Endothelial cell of umbilical vein (primary cell): ENCODE data around the gene SLC38A2. TPM values are rescaled to one million over a fixed set of nuclear protein-coding genes. Genes with fewer than 3 reads are reported as not detected.

Experiments
- BruUV-seq: library from RNA; stranded (reverse); fragments of 400-500 nt; replicated peaks from 2 replicates; lab custom pipeline; 2021; lab: Mats Ljungman, UMichigan
- CTCF ChIA-PET: fragments of 300-600, 350-600 bp; sonication (Branson Sonifier 250); formaldehyde crosslinking; loops from one replicate; lab custom pipeline; 2021; ENCODE audit warnings: antibody characterized with exemption, inconsistent platforms; lab: Charles Lee
- POLR2A ChIA-PET: fragments of 300-600, 350-600 bp; sonication (Branson Sonifier 250); formaldehyde crosslinking; loops from one replicate; lab custom pipeline; 2021; ENCODE audit warnings: antibody characterized with exemption, inconsistent platforms; lab: Charles Lee
- DNase-seq: peaks from one replicate; pipeline ENCODE4 v3.0.0-alpha.2; 2011; ENCODE audit warnings: low read depth, low spot score
- FAIRE-seq: peaks from 2 replicates; lab custom pipeline; 2011; peaks lifted over from hg19 to GRCh38; lab: Jason Lieb, UNC
- H2AFZ ChIP-seq: 2 replicates; pipeline ENCODE4 v1.6.0; 2012; ENCODE audit warnings: low read depth, low read length, control low read depth, inconsistent platforms
- H3K27ac ChIP-seq: 2 replicates; pipeline ENCODE4 v1.5.1; 2011; ENCODE audit warnings: low read depth, mild to moderate bottlenecking, control low read depth, low read length, moderate library complexity; ENCODE audit not compliant: insufficient read depth
- H3K27me3 ChIP-seq, 2 experiments: 2 replicates each; pipeline versions ENCODE4 v1.6.0 to v1.6.1; 2011; ENCODE audit warnings: low read length in 2 of 2, mixed read lengths in 1 of 2; ENCODE audit not compliant: control insufficient read depth in 2 of 2, insufficient read depth in 2 of 2
- H3K36me3 ChIP-seq, 2 experiments: 2 replicates in 1 of 2; 3 replicates in 1 of 2; pipeline ENCODE4 v1.5.1; 2011; ENCODE audit warnings: low read length in 2 of 2, mild to moderate bottlenecking in 1 of 2, moderate library complexity in 1 of 2; ENCODE audit not compliant: control insufficient read depth in 2 of 2, insufficient read depth in 2 of 2; ENCODE audit errors: extremely low read depth in 1 of 2
- H3K4me1 ChIP-seq: 3 replicates; pipeline ENCODE4 v1.5.1; 2011; ENCODE audit warnings: mild to moderate bottlenecking, low read length; ENCODE audit not compliant: control insufficient read depth, insufficient read depth; ENCODE audit errors: extremely low read depth
- H3K4me2 ChIP-seq: 2 replicates; pipeline ENCODE4 v1.6.1; 2011; ENCODE audit warnings: low read length, control low read depth, mixed read lengths; ENCODE audit not compliant: insufficient read depth
- H3K4me3 ChIP-seq, 3 experiments: fragments of 200-600 bp in 1 of 3; sonication (generic), shearing (Covaris generic) in 1 of 3; replicated peaks in 1 of 3; 2 replicates each; pipeline ENCODE4 v1.5.1; 2011 to 2016; ENCODE audit warnings: control low read depth in 3 of 3, low read length in 3 of 3, mild to moderate bottlenecking in 2 of 3, inconsistent platforms in 1 of 3, low read depth in 1 of 3, moderate library complexity in 1 of 3; ENCODE audit not compliant: insufficient read depth in 1 of 3
- H3K79me2 ChIP-seq: 2 replicates; pipeline ENCODE4 v1.6.0; 2012; ENCODE audit warnings: low read length, inconsistent platforms; ENCODE audit not compliant: control insufficient read depth, insufficient read depth
- H3K9ac ChIP-seq: replicated peaks from 2 replicates; pipeline ENCODE3; 2011; ENCODE audit warnings: low read length, control low read depth; ENCODE audit not compliant: insufficient read depth; ENCODE audit errors: extremely low read depth
- H3K9me1 ChIP-seq: replicated peaks from 3 replicates; pipeline ENCODE4 v1.6.0; 2011; ENCODE audit warnings: mild to moderate bottlenecking, low read length; ENCODE audit not compliant: control insufficient read depth, insufficient read depth; ENCODE audit errors: extremely low read depth
- H3K9me3 ChIP-seq: replicated peaks from 2 replicates; pipeline ENCODE4 v1.5.1; 2012; ENCODE audit warnings: low read length, inconsistent platforms; ENCODE audit not compliant: control insufficient read depth, insufficient read depth
- H4K20me1 ChIP-seq: replicated peaks from 2 replicates; pipeline ENCODE3; 2011; ENCODE audit warnings: mild to moderate bottlenecking, low read length; ENCODE audit not compliant: control insufficient read depth, insufficient read depth; ENCODE audit errors: extremely low read depth
- EZH2 ChIP-seq: IDR thresholded peaks from 2 replicates; pipeline ENCODE4 v1.6.1; 2012; ENCODE audit warnings: borderline replicate concordance, low read depth, mild to moderate bottlenecking, moderate library complexity, low read length, inconsistent platforms; ENCODE audit not compliant: severe bottlenecking
- FOS ChIP-seq: IDR thresholded peaks from 2 replicates; pipeline ENCODE4 v1.6.1; 2011; ENCODE audit warnings: mild to moderate bottlenecking, low read length, moderate library complexity, borderline replicate concordance; ENCODE audit not compliant: insufficient read depth
- GATA2 ChIP-seq: IDR thresholded peaks from 2 replicates; pipeline ENCODE4 v1.7.0; 2011; ENCODE audit warnings: low read depth, mild to moderate bottlenecking, moderate library complexity, mixed read lengths, low read length; ENCODE audit not compliant: insufficient read length, insufficient read depth
- JUN ChIP-seq: IDR thresholded peaks from 2 replicates; pipeline ENCODE4 v1.6.1; 2011; ENCODE audit warnings: borderline replicate concordance, low read depth; ENCODE audit not compliant: insufficient read length, insufficient read depth
- MYC ChIP-seq: IDR thresholded peaks from one replicate; pipeline ENCODE4 v1.6.1; 2011; ENCODE audit warnings: mild to moderate bottlenecking, low read depth, low read length
- POLR2A ChIP-seq: IDR thresholded peaks from 2 replicates; pipeline ENCODE4 v1.6.1; 2012; ENCODE audit warnings: low read depth, mild to moderate bottlenecking, control low read depth, low read length
- POLR2AphosphoS5 ChIP-seq: IDR thresholded peaks from 2 replicates; pipeline ENCODE4 v1.6.1; 2012; ENCODE audit warnings: low read depth, mild to moderate bottlenecking, control low read depth, low read length, moderate library complexity; ENCODE audit not compliant: insufficient read depth
- dilution Hi-C: fragments of 300-500 bp; cut with MboI; formaldehyde crosslinking; loops from one replicate; pipeline ENCODE4 v1.15.0; 2019; ENCODE audit warnings: low sequenced_read_pairs; ENCODE audit not compliant: extremely low pct_ligation_motif_present
- intact Hi-C: fragments of 100-400 bp; cut with micrococcal nuclease; formaldehyde crosslinking; loops from one replicate; pipeline ENCODE4 v1.10.0; 2022
- polyA plus RNA-seq, 4 experiments: library from polyadenylated mRNA; depleted of rRNA in 3 of 4; stranded (reverse) in 3 of 4; unstranded in 1 of 4; fragments of >200 nt; gene quantifications; 2 replicates each; pipeline versions ENCODE4 v1.2.1 to v1.2.3, GENCODE V29; 2011 to 2012; ENCODE audit warnings: missing spikeins in 1 of 4
- total RNA-seq: library from RNA; stranded (reverse); gene quantifications from 2 replicates; pipeline ENCODE4 v1.2.3, GENCODE V29; 2021
- TF ChIP-seq, protein P1 (sequence below): IDR thresholded peaks from 2 replicates; pipeline ENCODE4 v1.6.1; 2011; ENCODE audit not compliant: insufficient read depth, insufficient read length
- TF ChIP-seq, protein P2 (sequence below), 2 donors: IDR thresholded peaks; 1 replicate in 1 of 2; 2 replicates in 1 of 2; pipeline ENCODE4 v1.5.1; 2011; ENCODE audit warnings: low read length in 2 of 2, mild to moderate bottlenecking in 2 of 2, moderate library complexity in 2 of 2, control low read depth in 1 of 2, inconsistent platforms in 1 of 2, low read depth in 1 of 2; ENCODE audit not compliant: insufficient read depth in 1 of 2; ENCODE audit errors: extremely low read depth in 1 of 2

SLC38A2 gene
- total and polyA plus RNA-seq, 2 donors (not counting 3 experiments of a cell fraction or from before 2014, with no cell fraction given): 267 to 427 TPM

DNA sequence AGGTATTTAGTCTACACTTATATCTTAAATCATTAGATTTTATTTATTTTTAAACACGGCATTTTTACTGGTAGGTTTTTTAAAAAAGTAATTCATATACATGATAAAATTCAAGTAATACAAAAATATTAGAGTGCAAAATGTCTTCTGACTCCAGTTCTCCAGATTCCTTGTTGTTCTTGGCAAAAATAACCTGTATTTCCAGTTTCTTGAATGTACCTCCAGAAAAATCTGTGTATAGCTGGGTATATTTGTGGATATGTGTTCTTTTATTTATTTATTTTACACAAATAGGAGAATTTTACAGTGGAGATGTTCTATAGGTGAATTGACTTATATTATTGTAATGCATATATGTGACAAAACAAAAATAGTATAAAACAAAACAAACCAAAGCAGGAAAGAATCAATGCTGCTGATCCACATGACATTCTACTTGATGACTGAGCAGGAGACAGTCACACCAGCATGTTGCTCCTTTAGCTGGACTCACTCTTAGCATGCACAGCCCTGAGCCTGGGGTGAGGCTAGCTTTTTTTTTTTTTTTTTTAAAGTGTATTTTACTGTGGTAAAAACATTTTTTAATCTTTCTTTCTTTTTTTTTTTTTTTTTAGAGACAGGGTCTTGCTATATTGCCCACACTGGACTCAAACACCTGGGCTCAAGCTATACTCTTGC lies 42.2 kb upstream of the SLC38A2 start:
- Histone ChIP-seq H3K4me2 (no peak overlapping the region), H3K4me1 (peaks cover 8% of the 10 kb centered on the region), H3K79me2 (no peaks in the 10 kb centered on the region), H2AFZ (no peak overlapping the region), H3K9me3 (no peaks in the 10 kb centered on the region), H4K20me1 (no peaks in the 10 kb centered on the region), H3K27me3 (no peaks in the 10 kb centered on the region), H3K9ac (no peak overlapping the region), H3K9me1 (no peaks in the 10 kb centered on the region), H3K36me3 (no peaks in the 10 kb centered on the region), H3K4me3 (no peak overlapping the region), H3K27ac (no peak overlapping the region)
- intact Hi-C loops (no loop called here), dilution Hi-C loops (no loop called here)
- BruUV-seq: no TSS peak
- TF ChIP-seq, protein P1, sequence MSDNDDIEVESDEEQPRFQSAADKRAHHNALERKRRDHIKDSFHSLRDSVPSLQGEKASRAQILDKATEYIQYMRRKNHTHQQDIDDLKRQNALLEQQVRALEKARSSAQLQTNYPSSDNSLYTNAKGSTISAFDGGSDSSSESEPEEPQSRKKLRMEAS: no peak
- TF ChIP-seq POLR2AphosphoS5: no peak
- no peak for TF ChIP-seq FOS
- no peak for TF ChIP-seq GATA2
- no peak for TF ChIP-seq MYC
- no peak for TF ChIP-seq POLR2A
- TF ChIP-seq, protein P2, sequence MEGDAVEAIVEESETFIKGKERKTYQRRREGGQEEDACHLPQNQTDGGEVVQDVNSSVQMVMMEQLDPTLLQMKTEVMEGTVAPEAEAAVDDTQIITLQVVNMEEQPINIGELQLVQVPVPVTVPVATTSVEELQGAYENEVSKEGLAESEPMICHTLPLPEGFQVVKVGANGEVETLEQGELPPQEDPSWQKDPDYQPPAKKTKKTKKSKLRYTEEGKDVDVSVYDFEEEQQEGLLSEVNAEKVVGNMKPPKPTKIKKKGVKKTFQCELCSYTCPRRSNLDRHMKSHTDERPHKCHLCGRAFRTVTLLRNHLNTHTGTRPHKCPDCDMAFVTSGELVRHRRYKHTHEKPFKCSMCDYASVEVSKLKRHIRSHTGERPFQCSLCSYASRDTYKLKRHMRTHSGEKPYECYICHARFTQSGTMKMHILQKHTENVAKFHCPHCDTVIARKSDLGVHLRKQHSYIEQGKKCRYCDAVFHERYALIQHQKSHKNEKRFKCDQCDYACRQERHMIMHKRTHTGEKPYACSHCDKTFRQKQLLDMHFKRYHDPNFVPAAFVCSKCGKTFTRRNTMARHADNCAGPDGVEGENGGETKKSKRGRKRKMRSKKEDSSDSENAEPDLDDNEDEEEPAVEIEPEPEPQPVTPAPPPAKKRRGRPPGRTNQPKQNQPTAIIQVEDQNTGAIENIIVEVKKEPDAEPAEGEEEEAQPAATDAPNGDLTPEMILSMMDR (IDR thresholded peaks at IDR 0.05; ENCODE audit: extremely low read depth in 1 of 2, insufficient read depth in 1 of 2, low read depth in 1 of 2, low read length in 2 of 2): no peak
- no peak for TF ChIP-seq JUN
- no peak for TF ChIP-seq EZH2
- FAIRE-seq (no peak), DNase-seq (peak; percentile 40)
- ChIA-PET CTCF (interaction anchor here (1.1 to 1.4 kb wide), 3 partner anchors 12 to 247 kb away, joined by 3 to 7 read pairs (median 5); no protein-coding TSS in a partner anchor), POLR2A (no interaction called here)
